ENCODE results near the gene KCTD21.

- TF ChIP-seq CTCF (IDR thresholded peaks at IDR 0.05 in 4 of 5, conservative IDR thresholded peaks at IDR 0.05 in 1 of 5) (no peak), POLR2A (IDR thresholded peaks at IDR 0.05) (no peak)
Measured at GRCh38 chr11:78199653-78200015, 11.2 kb upstream of the KCTD21 start.
